Measurements from ENCODE around the gene ACBD4. TPM values are rescaled to one million over a fixed set of nuclear protein-coding genes. Genes with fewer than 3 reads are reported as not detected.

Gene ACBD4
- total RNA-seq, 1 donor from 2014 or later, result 6.4 TPM

GRCh38 chr17:45131616-45132319 lies 3.7 kb upstream of the ACBD4 start:
- DNase-seq (ENCODE audit: low spot score), result peak; percentile 84
- intact Hi-C loops (cut with DNase I), result loop anchor here (5.0 kb wide), 2 partner anchors 34 to 354 kb away; no protein-coding TSS in a partner anchor

GRCh38 chr17:45132320-45132571 lies 3.2 kb upstream of the ACBD4 start, which contains the start of gene PLCD3:
PLCD3 (minus strand) TSS chr17:45132515; CDS start chr17:45132410, 105 bp downstream.
- intact Hi-C loops (cut with DNase I), result loop anchor here (5.0 kb wide), 2 partner anchors 35 to 355 kb away; no protein-coding TSS in a partner anchor
- DNase-seq (ENCODE audit: low spot score), result no peak

GRCh38 chr17:45132572-45133463 lies 2.7 kb upstream of the ACBD4 start:
- intact Hi-C loops (cut with DNase I), result loop anchor here (5.0 kb wide), 2 partner anchors 36 to 356 kb away; no protein-coding TSS in a partner anchor
- peak; percentile 94 for DNase-seq (ENCODE audit: low spot score)

GRCh38 chr17:45135978-45136791 lies 698 bp downstream of the ACBD4 start:
- DNase-seq (ENCODE audit: low spot score), result peak; percentile 72
- intact Hi-C loops (cut with DNase I), result loop anchor here (1.0 kb wide), 1 partner anchor 61 kb away; no protein-coding TSS in a partner anchor

GRCh38 chr17:45136846-45137560 lies 1.5 kb downstream of the ACBD4 start:
- intact Hi-C loops (cut with DNase I), result no loop called here
- DNase-seq (ENCODE audit: low spot score), result peak; percentile 72

GRCh38 chr17:45137561-45138305 lies 2.2 kb downstream of the ACBD4 start:
- DNase-seq (ENCODE audit: low spot score), result no peak
- intact Hi-C loops (cut with DNase I), result no loop called here

- intact Hi-C loops (cut with DNase I), result no loop called here
- no peak for DNase-seq (ENCODE audit: low spot score)
These were observed 3.5 kb downstream of the ACBD4 start for GRCh38 chr17:45138911-45139532.

GRCh38 chr17:45139533-45139920 lies 4.0 kb downstream of the ACBD4 start:
- intact Hi-C loops (cut with DNase I), result no loop called here
- DNase-seq (ENCODE audit: low spot score), result no peak

- no peak for DNase-seq (ENCODE audit: low spot score)
- intact Hi-C loops (cut with DNase I), result no loop called here
These were observed 7.7 kb downstream of the ACBD4 start for GRCh38 chr17:45143094-45143670.

- intact Hi-C loops (cut with DNase I), result no loop called here
- DNase-seq (ENCODE audit: low spot score), result peak; percentile 85
These were observed 8.3 kb downstream of the ACBD4 start for GRCh38 chr17:45143767-45144198.

GRCh38 chr17:45144199-45145034 lies 8.9 kb downstream of the ACBD4 start:
- peak; percentile 77 for DNase-seq (ENCODE audit: low spot score)
- intact Hi-C loops (cut with DNase I), result no loop called here

GRCh38 chr17:45145035-45145389 lies 9.5 kb downstream of the ACBD4 start:
- intact Hi-C loops (cut with DNase I), result no loop called here

GRCh38 chr17:45146166-45146565 lies 10.7 kb downstream of the ACBD4 start:
- intact Hi-C loops (cut with DNase I), result no loop called here
- DNase-seq (ENCODE audit: low spot score), result peak; percentile 71

More at GRCh38 chr17:45145035-45145389, 9.5 kb downstream of the ACBD4 start:
- DNase-seq (ENCODE audit: low spot score), result peak; percentile 70

- no peak for DNase-seq (ENCODE audit: low spot score)
- intact Hi-C loops (cut with DNase I), result no loop called here
These were observed 11.1 kb downstream of the ACBD4 start for GRCh38 chr17:45146592-45146889.

GRCh38 chr17:45146890-45147580 lies 11.5 kb downstream of the ACBD4 start:
- intact Hi-C loops (cut with DNase I), result no loop called here
- DNase-seq (ENCODE audit: low spot score), result peak; percentile 75

- intact Hi-C loops (cut with DNase I), result loop anchor here (1.0 kb wide), 1 partner anchor 14 kb away; the partner anchor contains the start of gene HEXIM2
- peak; percentile 89 for DNase-seq (ENCODE audit: low spot score)
These were observed 12.2 kb downstream of the ACBD4 start for GRCh38 chr17:45147581-45148182.

All from cardiac septum (tissue), 1 donor.